ENCODE results near the gene CD3G.

Gene CD3G

DNA sequence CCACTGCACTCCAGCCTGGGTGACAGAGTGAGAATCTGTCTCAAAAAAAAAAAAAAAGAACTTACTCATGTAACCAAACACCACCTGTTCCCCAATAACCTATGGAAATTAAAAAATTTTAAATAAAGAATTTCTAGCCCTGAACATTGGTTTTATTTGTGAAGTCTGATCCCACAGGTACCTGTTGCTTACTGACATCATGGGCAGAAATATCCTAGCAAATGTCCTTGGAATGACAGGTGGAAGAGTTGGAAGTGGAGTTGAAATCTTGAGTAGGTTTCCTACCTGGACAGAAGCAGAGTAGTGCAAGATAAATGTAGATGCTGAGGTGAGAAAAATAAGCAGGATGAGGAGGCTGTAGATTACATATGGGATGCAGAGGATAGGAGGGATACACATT is 18.9 kb upstream of the CD3G start:
- no peak for DNase-seq (ENCODE audit: low spot score)

DNA sequence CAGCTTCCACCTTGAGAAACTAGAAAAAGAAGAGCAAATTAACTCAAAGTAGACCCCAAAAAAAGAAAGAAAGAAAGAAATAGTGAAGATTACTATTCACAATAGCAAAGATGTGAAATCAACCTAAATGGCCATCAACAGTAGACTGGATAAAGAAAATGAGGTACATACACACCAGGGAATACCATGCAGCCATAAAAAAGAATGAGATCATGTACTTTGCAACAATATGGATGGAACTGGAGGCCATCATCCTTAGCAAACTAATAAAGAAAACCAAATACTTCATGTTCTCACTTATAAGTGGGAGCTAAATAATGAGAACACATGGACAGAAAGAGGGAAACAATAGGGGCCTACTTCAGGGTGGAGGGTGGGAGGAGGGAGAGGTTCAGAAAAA is 15.4 kb upstream of the CD3G start:
- DNase-seq (ENCODE audit: low spot score): no peak

DNA sequence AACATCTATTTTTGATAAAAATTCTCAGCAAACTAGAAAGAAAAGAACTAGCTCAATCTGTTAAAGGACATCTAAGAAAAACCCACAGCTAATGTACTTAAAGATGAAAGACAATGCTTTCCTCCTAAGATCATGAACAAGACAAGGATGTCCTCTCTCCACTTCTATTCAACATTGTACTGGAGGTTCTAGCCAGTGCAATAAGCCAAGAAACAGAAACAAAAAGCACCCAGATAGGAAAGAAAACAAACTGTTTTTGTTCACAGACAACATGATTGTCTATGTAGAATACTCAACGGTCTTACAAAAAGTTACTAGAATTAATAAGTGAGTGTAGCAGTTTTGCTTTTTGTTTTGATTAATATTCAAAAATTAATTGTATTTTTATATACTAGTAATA is 9.4 kb upstream of the CD3G start:
- no peak for DNase-seq (ENCODE audit: low spot score)

DNA sequence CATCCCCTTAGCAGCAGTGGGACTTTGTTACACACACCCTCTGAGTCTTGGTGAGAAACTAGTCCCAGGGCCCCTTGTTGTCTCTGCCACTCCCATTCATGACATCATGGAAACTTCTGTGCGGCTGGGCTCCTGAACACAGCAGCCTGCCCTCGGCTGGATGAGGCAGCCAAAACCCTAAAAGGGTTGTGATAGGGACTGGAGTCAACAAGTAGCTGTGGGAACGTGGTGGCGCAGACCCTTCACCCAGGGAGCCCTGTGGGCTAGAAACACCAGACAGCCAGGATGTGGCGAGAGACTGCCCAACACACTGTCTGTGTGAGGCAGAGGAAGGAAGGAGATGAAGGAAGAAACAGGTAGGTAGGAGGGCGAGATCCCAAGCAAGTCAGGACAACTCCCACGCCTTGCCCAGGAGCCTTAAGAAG is 5.5 kb upstream of the CD3G start:
- DNase-seq (ENCODE audit: low spot score): no peak

DNA sequence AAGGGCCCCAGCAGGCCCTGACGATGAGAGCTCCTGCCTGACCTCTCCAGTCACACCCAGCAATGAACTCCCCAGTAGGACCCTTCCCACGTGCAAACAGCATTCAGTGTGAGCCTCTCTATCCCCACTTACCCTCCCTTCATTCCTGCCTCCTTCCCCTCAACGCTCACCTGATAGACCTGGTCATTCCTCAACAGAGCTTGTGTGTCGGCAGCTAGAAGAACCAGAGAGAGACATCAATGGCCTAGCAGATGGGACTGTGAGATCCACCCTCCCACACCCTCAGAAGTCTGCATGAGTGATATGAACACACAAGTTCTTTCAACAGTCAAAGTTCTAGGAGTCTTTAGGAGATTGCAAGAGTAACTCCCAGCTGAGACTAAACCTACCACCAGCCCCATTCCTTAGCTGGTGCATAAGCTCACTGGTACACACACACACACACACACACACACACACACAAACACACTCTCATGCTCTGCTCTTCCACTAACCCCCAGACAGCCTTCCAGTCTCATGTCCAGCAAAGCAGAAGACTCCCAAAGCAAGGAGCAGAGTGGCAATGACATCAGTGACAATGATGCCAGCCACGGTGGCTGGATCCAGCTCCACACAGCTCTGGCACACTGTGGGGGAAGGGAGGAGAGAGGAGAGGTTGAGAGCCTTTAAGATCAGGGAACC is 4.7 kb upstream of the CD3G start:
- DNase-seq (ENCODE audit: low spot score): no peak

DNA sequence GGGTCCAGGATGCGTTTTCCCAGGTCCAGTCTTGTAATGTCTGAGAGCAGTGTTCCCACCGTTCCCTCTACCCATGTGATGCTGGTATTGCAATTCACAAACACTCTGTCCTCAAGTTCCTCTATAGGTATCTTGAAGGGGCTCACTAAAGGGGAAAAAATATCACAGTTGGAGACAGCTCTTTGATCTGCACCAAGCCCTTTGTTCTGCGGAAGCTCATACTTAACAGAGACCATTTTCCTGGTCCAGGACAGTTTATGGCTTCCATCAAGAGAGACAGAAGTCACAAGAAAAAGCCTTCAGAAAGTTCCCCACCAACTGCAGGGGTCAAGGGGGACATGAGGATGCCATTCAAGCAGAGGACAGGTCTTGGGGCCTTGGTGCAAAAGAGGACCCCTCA is 3.7 kb upstream of the CD3G start:
- DNase-seq (ENCODE audit: low spot score): no peak

DNA sequence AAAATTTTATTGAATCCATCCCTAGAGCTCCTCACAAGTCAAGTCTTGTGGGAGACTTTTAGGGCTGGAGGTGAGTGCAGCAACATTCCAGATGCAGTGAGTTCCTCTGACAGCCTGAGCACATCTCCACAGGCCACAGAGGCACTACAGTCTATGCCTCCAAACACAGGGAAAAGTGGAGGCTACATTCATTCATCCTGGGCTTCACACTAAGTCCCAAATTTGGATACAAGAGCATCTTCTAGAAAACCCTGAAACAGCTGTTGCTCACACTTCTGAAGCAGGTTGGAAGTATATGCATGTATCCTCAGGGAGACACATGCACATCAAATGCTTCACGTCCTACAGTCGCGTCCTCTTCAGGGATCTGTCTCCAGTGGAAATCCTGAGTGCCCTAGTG is 2.9 kb upstream of the CD3G start:
- no peak for DNase-seq (ENCODE audit: low spot score)

DNA sequence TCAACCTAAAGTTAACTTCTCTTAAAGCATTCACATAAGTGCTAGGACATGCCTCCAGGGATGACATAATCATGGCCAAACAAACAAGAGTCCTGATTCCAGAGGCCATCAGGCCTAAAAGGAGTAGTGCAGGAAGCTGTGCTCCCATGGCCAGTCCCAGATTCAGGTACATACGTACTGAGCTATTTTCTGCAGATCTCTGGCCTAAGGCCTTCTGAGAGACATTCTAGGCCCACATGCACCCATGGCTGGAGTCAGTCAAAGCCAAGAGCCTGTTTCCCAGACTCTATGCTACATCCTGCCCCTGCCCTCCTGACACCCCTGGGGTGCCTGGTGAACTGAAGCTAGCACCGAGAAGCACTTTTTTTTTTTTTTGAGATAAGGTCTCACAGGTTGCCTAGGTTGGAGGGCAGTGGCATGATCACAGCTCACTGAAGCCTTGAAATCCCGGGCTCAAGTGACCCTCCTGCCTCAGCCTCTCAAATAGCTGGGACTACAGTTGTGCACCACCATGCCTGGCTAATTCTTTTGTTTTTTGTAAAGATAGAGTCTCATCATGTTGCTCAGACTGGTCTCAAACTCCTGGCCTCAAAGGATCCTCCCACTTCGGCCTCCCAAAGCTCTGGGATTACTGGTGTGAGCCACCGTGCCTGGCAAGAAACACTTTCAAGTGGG is 2.2 kb upstream of the CD3G start:
- DNase-seq (ENCODE audit: low spot score): no peak

DNA sequence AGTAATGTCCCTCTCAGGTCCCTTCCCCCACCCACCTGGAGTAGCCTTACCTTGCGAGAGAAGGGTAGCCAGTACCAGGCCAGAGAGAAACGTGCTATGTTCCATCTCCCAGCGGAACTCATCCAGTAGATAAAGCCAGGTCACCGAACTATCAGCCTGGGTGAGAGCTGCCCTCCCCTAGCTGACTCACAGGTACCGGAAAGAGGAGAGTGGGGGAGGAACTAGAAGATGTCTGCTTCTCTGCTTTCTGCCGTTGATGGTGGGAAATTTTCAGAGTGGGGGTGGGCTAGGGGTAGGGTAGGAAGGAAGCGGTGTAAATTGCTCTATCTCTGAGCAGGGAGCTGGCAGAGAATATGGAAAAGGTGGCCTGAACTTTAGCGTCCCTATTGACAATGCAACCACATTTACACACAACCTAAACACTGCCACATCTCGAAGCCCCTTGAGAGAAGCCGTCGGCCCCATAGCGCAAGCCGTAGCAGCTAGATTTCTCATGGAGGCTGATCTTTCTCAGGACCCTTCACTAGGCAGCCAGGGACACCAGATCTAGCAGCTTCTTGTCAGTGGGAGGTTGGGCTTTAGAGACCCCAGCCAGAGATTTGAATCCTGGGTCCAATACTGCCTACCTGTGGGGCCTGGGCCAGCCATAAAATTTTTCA is 1.5 kb upstream of the CD3G start, which contains the start of gene CD3D:
Gene CD3D, minus strand, starts transcription at position 203 of the 659 bp plus-strand sequence. Its CDS starts 98 bp downstream, at position 105.
- DNase-seq (ENCODE audit: low spot score): no peak

DNA sequence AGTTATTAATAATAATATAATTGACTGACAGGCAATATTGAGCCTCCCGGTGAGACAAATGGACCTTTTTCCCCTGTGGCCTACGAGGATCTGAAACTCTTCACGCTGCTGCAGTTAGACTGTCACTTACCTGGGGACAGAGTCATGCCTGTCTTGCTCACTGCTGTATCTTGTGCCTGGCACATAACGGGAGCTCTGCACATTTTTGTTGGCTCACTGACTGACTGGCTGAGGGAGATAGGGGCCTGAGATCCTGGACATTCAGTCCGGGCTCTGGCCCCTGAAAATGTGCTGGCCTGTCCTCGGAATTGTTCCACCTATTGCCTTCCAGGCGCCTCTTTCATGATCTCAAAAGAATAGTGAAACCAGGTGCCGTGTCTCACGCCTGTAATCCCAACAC is 896 bp upstream of the CD3G start:
- DNase-seq (ENCODE audit: low spot score): no peak

DNA sequence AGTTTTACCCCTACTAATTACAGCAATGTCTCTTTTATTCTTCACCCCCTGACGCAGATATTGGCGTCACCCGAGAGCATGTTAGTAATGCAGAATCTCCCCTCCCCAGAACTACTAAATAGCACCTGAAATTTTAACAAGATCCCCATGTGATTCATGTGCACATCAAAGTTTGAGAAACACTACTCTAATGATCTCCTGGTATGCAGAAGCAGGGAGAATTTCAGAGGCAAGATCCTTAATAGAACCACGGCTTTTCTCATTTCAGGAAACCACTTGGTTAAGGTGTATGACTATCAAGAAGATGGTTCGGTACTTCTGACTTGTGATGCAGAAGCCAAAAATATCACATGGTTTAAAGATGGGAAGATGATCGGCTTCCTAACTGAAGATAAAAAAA is 5.3 kb downstream of the CD3G start:
- DNase-seq (ENCODE audit: low spot score): no peak

DNA sequence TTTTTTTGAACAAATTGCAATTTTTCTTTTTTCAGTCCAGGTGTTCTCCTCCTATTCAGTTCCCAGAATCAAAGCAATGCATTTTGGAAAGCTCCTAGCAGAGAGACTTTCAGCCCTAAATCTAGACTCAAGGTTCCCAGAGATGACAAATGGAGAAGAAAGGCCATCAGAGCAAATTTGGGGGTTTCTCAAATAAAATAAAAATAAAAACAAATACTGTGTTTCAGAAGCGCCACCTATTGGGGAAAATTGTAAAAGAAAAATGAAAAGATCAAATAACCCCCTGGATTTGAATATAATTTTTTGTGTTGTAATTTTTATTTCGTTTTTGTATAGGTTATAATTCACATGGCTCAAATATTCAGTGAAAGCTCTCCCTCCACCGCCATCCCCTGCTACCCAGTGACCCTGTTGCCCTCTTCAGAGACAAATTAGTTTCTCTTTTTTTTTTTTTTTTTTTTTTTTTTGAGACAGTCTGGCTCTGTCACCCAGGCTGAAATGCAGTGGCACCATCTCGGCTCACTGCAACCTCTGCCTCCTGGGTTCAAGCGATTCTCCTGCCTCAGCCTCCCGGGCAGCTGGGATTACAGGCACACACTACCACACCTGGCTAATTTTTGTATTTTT is 9.1 kb downstream of the CD3G start:
- peak; percentile 8 for DNase-seq (ENCODE audit: low spot score)

DNA sequence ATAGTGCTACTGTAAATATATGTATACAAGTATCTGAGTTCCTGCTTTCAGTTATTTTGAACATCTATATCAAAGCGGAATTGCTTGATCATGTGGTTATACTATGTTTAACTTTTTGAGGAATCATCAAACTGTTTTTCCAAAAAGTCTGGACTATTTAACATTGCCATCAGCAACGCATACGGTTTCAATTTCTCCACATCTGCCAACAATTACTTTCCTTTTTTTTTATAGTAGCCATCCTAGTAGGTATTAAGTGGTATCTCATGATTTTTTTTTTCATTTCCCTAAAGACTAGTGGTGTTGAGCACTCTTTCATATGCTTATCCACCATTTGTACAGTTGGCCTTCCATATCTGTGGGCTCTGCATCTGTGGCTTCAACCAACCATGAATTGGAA is 13.9 kb downstream of the CD3G start:
- no peak for DNase-seq (ENCODE audit: low spot score)

DNA sequence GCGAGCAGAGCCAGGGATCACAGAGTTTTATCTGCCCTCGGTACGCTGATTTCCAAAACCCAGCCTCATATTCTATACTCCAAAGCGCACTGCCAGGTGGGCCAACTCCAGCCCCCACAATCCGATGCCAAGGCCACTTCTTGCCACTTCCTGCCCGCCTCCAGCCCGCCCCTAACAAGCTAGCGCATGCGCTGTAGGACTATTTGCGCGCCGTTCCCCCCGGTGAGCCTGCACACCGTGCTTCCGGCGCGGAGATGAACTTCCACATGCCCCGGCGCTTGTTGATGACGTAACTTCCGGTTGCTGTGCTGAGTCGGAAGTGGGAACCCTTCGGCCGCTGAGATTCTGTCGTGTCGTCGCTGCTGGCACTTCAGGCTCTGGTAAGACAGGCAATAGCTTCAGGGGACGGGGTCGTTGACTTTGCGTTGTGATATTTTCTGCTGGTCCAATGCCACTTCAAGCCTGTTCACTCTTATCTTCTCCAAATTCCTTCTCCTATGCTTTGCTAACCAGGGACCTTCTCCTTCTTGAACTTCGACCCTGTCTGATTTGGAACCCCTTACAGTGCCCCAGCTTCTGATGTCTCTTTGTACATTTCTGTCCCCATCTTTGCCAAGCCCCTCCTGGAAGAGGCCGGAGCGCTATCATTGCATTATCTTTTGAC is 15.3 kb downstream of the CD3G start, which contains the start of gene UBE4A:
Gene UBE4A, plus strand, starts transcription at position 306 of the 664 bp plus-strand sequence. CDS start 5,481 bp downstream, outside the sequence.
- peak; percentile 83 for DNase-seq (ENCODE audit: low spot score)

DNA sequence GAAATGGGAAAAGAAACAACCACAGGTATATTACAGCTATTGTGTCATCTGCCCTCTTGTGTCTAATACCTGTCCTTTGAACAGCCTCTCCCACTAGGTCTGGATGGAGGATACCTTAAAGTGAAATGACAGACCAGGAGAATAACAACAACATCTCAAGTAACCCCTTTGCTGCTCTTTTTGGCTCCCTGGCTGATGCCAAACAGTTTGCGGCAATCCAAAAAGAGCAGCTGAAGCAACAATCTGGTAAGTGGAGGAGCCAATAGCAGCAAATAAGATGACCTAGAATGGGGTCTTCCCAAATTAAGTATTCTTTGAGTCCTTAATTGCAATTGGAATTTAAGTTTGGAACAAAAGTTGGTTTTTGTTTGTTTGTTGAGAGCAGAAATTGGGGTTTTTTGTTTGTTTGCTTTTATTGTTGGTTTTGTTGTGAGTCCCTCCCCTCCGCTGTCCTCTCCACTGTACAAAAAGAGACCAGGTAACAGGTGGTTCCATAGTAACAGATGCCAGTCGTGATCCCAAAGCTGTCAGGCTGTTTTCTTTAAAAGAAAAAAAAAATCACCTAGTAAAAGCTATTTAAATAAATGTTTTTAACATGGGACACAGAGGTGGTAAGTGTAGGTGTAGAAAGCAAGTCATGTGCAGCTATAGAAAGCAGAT is 20.9 kb downstream of the CD3G start:
- DNase-seq (ENCODE audit: low spot score): no peak

DNA sequence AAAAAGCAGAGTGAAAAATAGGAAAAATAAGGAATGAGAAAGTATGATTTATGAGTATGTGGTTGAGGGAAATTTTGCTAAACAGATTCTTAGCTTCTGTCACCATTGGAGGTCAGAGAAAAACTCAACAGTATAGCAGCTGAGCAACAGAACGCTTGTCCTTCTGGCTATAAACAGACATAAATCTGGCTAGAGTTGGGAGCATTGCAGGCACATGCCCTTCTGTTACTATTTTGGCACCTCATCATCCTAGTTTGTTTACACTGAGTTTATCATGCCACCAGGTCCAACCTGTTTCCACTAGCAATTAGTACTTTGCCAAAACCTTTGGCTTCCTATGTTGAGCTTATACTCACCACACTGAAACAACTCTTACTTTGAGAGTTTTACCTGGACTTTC is 22.1 kb downstream of the CD3G start:
- no peak for DNase-seq (ENCODE audit: low spot score)

DNA sequence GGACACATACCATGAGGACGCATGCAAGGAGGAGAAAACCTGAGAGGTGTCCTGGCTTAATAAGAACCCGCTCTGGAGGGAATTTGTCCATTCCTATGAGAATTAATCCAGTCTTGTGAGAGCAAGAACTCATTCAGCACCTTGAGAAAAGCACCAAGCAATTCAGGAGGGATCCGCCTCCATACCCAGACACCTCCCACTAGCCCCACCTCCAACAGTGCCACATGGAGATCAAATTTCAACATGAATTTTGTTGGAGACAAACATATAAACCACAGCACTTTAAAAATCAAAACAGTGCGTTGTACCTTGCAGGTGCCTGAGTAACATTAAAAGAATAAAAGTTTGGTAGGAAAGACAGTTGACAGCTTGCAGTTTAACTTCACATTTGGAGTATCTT is 26.6 kb downstream of the CD3G start:
- no peak for DNase-seq (ENCODE audit: low spot score)

DNA sequence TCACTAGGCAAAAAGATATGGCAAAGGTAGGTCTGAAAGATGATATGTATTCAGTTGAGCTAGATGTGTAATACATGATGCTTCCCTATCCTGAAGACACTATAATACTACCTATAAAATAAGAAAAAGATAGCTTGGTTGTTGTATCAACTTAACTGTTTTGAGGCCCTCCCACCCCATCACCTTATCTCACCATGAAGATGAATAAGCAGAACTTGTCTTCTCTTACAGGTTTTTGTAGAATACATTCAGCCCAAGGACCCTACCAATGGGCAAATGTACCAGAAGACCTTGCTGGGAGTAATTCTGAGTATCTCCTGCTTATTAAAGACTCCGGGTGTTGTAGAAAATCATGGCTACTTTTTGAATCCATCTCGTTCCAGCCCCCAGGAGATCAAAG is 29.1 kb downstream of the CD3G start:
- DNase-seq (ENCODE audit: low spot score): no peak

DNA sequence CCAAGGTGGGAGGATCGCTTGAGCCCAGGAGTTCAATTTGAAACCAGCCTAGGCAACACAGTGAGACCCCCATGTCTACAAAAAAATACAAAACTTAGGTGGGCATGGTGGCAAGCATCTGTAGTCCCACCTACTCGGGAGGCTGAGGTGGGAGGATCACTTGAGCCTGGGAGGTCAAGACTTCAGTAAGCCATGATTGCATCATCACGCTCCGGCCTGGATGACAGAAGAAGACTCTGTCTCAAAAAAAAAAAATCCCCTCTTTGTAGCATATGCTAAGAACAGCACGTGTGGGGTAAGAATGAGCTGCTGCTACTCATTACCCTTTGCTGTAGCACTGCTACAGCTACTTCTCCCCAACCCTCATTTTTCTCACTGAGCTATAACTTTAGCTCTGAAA is 29.7 kb downstream of the CD3G start:
- no peak for DNase-seq (ENCODE audit: low spot score)

DNA sequence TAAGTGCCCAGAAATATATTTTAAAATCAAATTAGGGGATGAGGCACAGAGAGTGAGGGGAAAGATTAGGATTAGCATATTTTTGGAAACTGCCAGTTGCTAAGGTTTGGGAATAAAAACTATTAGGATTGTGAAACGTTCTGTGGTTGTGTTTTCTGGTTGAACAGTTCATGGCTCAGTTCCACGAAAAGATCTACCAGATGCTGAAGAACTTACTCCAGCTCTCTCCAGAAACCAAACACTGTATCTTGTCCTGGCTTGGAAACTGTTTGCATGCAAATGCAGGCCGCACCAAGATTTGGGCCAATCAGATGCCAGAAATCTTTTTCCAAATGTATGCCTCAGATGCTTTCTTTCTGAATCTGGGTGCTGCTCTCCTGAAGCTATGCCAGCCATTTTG is 30.6 kb downstream of the CD3G start:
- DNase-seq (ENCODE audit: low spot score): no peak

DNA sequence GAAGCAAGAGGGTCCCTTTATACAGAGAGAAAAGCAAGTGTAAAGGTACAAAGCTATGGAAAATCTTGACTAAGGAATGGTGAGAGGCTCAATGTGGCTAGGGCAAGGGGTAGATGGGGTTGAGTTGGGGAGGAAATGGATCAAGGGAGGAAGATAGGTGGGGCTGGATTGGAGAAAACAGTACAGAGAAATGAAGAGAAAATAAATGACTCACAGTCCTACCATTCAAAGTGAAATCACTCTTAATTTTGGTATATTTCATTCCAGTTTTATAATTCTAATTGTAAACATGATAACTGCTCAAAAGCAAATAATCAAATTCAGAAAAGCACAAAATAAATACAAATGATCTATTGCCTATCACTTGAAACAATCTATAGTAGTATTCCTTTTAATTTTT is 31.8 kb downstream of the CD3G start:
- no peak for DNase-seq (ENCODE audit: low spot score)

DNA sequence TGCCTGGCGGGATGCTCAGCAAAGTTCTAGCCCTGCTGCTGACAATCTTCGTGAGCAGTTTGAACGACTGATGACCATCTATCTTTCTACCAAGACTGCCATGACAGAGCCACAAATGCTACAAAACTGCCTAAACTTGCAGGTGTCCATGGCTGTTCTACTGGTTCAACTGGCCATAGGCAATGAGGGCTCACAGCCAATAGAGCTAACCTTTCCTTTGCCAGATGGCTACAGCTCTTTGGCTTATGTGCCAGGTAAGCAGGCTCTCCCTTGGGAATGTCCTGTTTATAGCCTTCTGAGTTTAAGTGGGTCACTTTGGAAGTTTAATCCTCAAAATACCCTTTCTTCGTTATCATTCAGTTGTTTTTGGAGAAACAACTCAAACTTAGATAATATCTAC is 35.4 kb downstream of the CD3G start:
- no peak for DNase-seq (ENCODE audit: low spot score)

All from kidney capillary endothelial cell (primary cell).